HEK293 (cell line): ENCODE results near the gene HPS6.

Experiments used
- KLF8 ChIP-seq: fragments of 450-650 bp; formaldehyde crosslinking; IDR thresholded peaks from 2 replicates; pipeline ENCODE4 v1.5.1; 2016; ENCODE audit warnings: missing biosample characterization, missing genetic modification characterization
- MEIS1 ChIP-seq: sonication (generic); formaldehyde crosslinking; IDR thresholded peaks from 2 replicates; pipeline ENCODE4 v1.8.1; 2022; ENCODE audit warnings: missing genetic modification reagents, mild to moderate bottlenecking, borderline replicate concordance
- PRDM10 ChIP-seq: fragments of 450-650 bp; formaldehyde crosslinking; IDR thresholded peaks from 2 replicates; pipeline ENCODE4 v1.5.1; 2016; ENCODE audit warnings: missing biosample characterization, missing genetic modification characterization
- PRDM2 ChIP-seq: fragments of 450-650 bp; formaldehyde crosslinking; IDR thresholded peaks from 2 replicates; pipeline ENCODE4 v1.5.1; 2016; ENCODE audit warnings: missing biosample characterization, missing genetic modification characterization, borderline replicate concordance
- ZBTB1 ChIP-seq: fragments of 450-650 bp; formaldehyde crosslinking; IDR thresholded peaks from 2 replicates; pipeline ENCODE4 v1.5.1; 2016; ENCODE audit warnings: missing biosample characterization, missing genetic modification characterization
- ZBTB26 ChIP-seq: fragments of 450-650 bp; formaldehyde crosslinking; optimal IDR thresholded peaks from 2 replicates; pipeline ENCODE3; 2016; ENCODE audit warnings: missing biosample characterization, mild to moderate bottlenecking, missing genetic modification characterization
- ZBTB6 ChIP-seq: fragments of 450-650 bp; formaldehyde crosslinking; IDR thresholded peaks from 2 replicates; pipeline ENCODE4 v1.5.1; 2017; ENCODE audit warnings: missing biosample characterization, missing genetic modification characterization
- ZEB2 ChIP-seq: fragments of 450-650 bp; formaldehyde crosslinking; IDR thresholded peaks from 2 replicates; pipeline ENCODE4 v1.5.1; 2016; ENCODE audit warnings: missing biosample characterization, missing genetic modification characterization
- ZFP69B ChIP-seq: fragments of 450-650 bp; formaldehyde crosslinking; IDR thresholded peaks from 2 replicates; pipeline ENCODE4 v1.5.1; 2016; ENCODE audit warnings: missing biosample characterization, missing genetic modification characterization
- ZNF10 ChIP-seq: fragments of 450-650 bp; formaldehyde crosslinking; IDR thresholded peaks from 2 replicates; pipeline ENCODE4 v1.5.1; 2017; ENCODE audit warnings: missing biosample characterization, missing genetic modification characterization
- ZNF114 ChIP-seq: fragments of 450-650 bp; formaldehyde crosslinking; IDR thresholded peaks from 2 replicates; pipeline ENCODE4 v1.5.0; 2017; ENCODE audit warnings: missing biosample characterization, missing genetic modification characterization
- ZNF16 ChIP-seq: fragments of 450-650 bp; formaldehyde crosslinking; IDR thresholded peaks from 2 replicates; pipeline ENCODE4 v1.5.1; 2016; ENCODE audit warnings: low read depth, missing biosample characterization, missing genetic modification characterization
- ZNF274 ChIP-seq, 2 experiments: fragments of 200-500 bp in 1 of 2; fragments of 450-650 bp in 1 of 2; sonication (Bioruptor generic) in 1 of 2; formaldehyde crosslinking in 1 of 2; IDR thresholded peaks; 2 replicates each; pipeline versions ENCODE4 v1.5.1 to v1.6.1; 2014 to 2016; ENCODE audit warnings: borderline replicate concordance in 1 of 2, inconsistent platforms in 1 of 2, low read length in 1 of 2, missing biosample characterization in 1 of 2, missing genetic modification characterization in 1 of 2
- ZNF292 ChIP-seq: fragments of 450-650 bp; formaldehyde crosslinking; IDR thresholded peaks from 2 replicates; pipeline ENCODE4 v1.5.1; 2016; ENCODE audit warnings: low read depth, missing biosample characterization, missing genetic modification characterization, borderline replicate concordance
- ZNF354C ChIP-seq: fragments of 450-650 bp; formaldehyde crosslinking; IDR thresholded peaks from 2 replicates; pipeline ENCODE4 v1.5.1; 2016; ENCODE audit warnings: missing biosample characterization, missing genetic modification characterization, low read depth, borderline replicate concordance
- ZNF362 ChIP-seq: fragments of 450-650 bp; formaldehyde crosslinking; IDR thresholded peaks from 2 replicates; pipeline ENCODE4 v1.5.1; 2016; ENCODE audit warnings: missing biosample characterization, missing genetic modification characterization
- ZNF398 ChIP-seq: fragments of 450-650 bp; formaldehyde crosslinking; IDR thresholded peaks from 2 replicates; pipeline ENCODE4 v1.5.1; 2017; ENCODE audit warnings: missing biosample characterization, missing genetic modification characterization
- ZNF48 ChIP-seq: fragments of 450-650 bp; formaldehyde crosslinking; IDR thresholded peaks from 2 replicates; pipeline ENCODE4 v1.5.1; 2016; ENCODE audit warnings: missing biosample characterization, missing genetic modification characterization
- ZNF530 ChIP-seq: fragments of 450-650 bp; formaldehyde crosslinking; IDR thresholded peaks from 2 replicates; pipeline ENCODE4 v1.5.1; 2016; ENCODE audit warnings: low read depth, missing biosample characterization, missing genetic modification characterization
- ZNF560 ChIP-seq: fragments of 450-650 bp; formaldehyde crosslinking; IDR thresholded peaks from 2 replicates; pipeline ENCODE4 v1.5.1; 2017; ENCODE audit warnings: missing biosample characterization, missing genetic modification characterization, borderline replicate concordance
- ZNF654 ChIP-seq: fragments of 450-650 bp; formaldehyde crosslinking; IDR thresholded peaks from 2 replicates; pipeline ENCODE4 v1.5.1; 2016; ENCODE audit warnings: low read depth, missing biosample characterization, missing genetic modification characterization
- ZNF747 ChIP-seq: fragments of 450-650 bp; formaldehyde crosslinking; IDR thresholded peaks from 2 replicates; pipeline ENCODE4 v1.5.1; 2016; ENCODE audit warnings: missing biosample characterization, missing genetic modification characterization
- ZNF830 ChIP-seq: fragments of 450-650 bp; IDR thresholded peaks from 2 replicates; pipeline ENCODE4 v1.5.0; 2018; ENCODE audit warnings: missing biosample characterization, missing genetic modification characterization, low read depth, mild to moderate bottlenecking, moderate library complexity

The HPS6 gene

GRCh38 chr10:102055647-102056419 lies 9.3 kb upstream of the HPS6 start, which contains the start of gene ARMH3 (continued):
- peak; percentile 37; the same call in 1 of the 2 replicates for TF ChIP-seq ZBTB6
- TF ChIP-seq ZNF654 (tag by site-specific recombination), result no peak
- TF ChIP-seq ZNF530 (tag by site-specific recombination), result no peak
- TF ChIP-seq ZBTB1 (tag by site-specific recombination), result no peak
- peak; percentile 87 for TF ChIP-seq KLF8 (tag by site-specific recombination)
- TF ChIP-seq ZNF274 (IDR thresholded peaks at IDR 0.05; ENCODE audit: low read length), result no peak
- TF ChIP-seq ZNF274 (tag by site-specific recombination; IDR thresholded peaks at IDR 0.05; ENCODE audit: borderline replicate concordance), result no peak
- no peak for TF ChIP-seq ZNF16 (tag by site-specific recombination)
- peak; percentile 29; the same call in 1 of the 2 replicates for TF ChIP-seq ZNF362
- peak; percentile 100 for TF ChIP-seq ZBTB26 (tag by site-specific recombination)
- peak; percentile 70 for TF ChIP-seq ZNF398 (tag by site-specific recombination)
- TF ChIP-seq ZNF830, result no peak
- TF ChIP-seq ZNF292 (tag by site-specific recombination), result no peak
- TF ChIP-seq ZEB2 (tag by site-specific recombination), result peak; percentile 91; the same call in 1 of the 2 replicates
- TF ChIP-seq ZNF48 (tag by site-specific recombination), result no peak
- no peak for TF ChIP-seq ZNF747 (tag by site-specific recombination)
- no peak for TF ChIP-seq ZNF10
- no peak for TF ChIP-seq ZNF560 (tag by site-specific recombination)
- no peak for TF ChIP-seq MEIS1 (CRISPR knock-in tag)
- no peak for TF ChIP-seq ZNF354C
- TF ChIP-seq PRDM2, result peak; percentile 50; the same call in 1 of the 2 replicates
- TF ChIP-seq PRDM10 (tag by site-specific recombination), result peak; percentile 99
- TF ChIP-seq ZNF114, result no peak
- TF ChIP-seq ZFP69B (tag by site-specific recombination), result peak; percentile 70; the same call in 1 of the 2 replicates
